NCI-H2196 treated with DMSO at 0.1 percent for 48 hours (cell line): ENCODE measurements around the gene ZNF672.

Source experiments
- DNase-seq: peaks from one replicate; lab custom pipeline; 2025; ENCODE audit not compliant: unreplicated experiment; lab: John Stamatoyannopoulos, UW

Gene ZNF672

GRCh38 chr1:248831842-248832241 is 6.2 kb upstream of the ZNF672 start:
- no peak for DNase-seq

GRCh38 chr1:248834343-248834940 is 3.6 kb upstream of the ZNF672 start:
- no peak for DNase-seq

GRCh38 chr1:248837045-248837780 is 811 bp upstream of the ZNF672 start:
- no peak for DNase-seq

GRCh38 chr1:248838357-248839167 is 538 bp downstream of the ZNF672 start:
- DNase-seq = peak; percentile 46

GRCh38 chr1:248839168-248839555 is 1.1 kb downstream of the ZNF672 start:
- DNase-seq = no peak

- no peak for DNase-seq
Observed at GRCh38 chr1:248840946-248841345, 2.9 kb downstream of the ZNF672 start.

- DNase-seq = no peak
Observed at GRCh38 chr1:248841702-248842395, 3.8 kb downstream of the ZNF672 start.

GRCh38 chr1:248842781-248843331 is 4.8 kb downstream of the ZNF672 start:
- DNase-seq = no peak

- DNase-seq = no peak
Observed at GRCh38 chr1:248843687-248844086, 5.7 kb downstream of the ZNF672 start.

- DNase-seq = no peak
Observed at GRCh38 chr1:248844526-248844925, 6.5 kb downstream of the ZNF672 start.

- no peak for DNase-seq
Observed at GRCh38 chr1:248847181-248847955, 9.3 kb downstream of the ZNF672 start.

GRCh38 chr1:248847956-248848561 is 10.0 kb downstream of the ZNF672 start:
- no peak for DNase-seq

GRCh38 chr1:248848602-248849001 is 10.6 kb downstream of the ZNF672 start:
- DNase-seq = no peak

- no peak for DNase-seq
Observed at GRCh38 chr1:248849152-248849551, 11.1 kb downstream of the ZNF672 start.

- no peak for DNase-seq
Observed at GRCh38 chr1:248849637-248850036, 11.6 kb downstream of the ZNF672 start.

- DNase-seq = no peak
Observed at GRCh38 chr1:248850124-248850523, 12.1 kb downstream of the ZNF672 start.

GRCh38 chr1:248850536-248851251 is 12.7 kb downstream of the ZNF672 start:
- no peak for DNase-seq

- no peak for DNase-seq
Observed at GRCh38 chr1:248851390-248851789, 13.4 kb downstream of the ZNF672 start.
